CD14-positive monocyte (primary cell): Measurements from ENCODE around the gene GNAI1. TPM values are rescaled to one million over a fixed set of nuclear protein-coding genes. Genes with fewer than 3 reads are reported as not detected.

ENCODE experiments used
- DNase-seq, 3 donors: peaks; one replicate each; pipeline ENCODE4 v3.0.0-alpha.2; 2011 to 2022
- H2AFZ ChIP-seq: 2 replicates; pipeline ENCODE4 v1.6.0; 2012; ENCODE audit warnings: mild to moderate bottlenecking, low read depth, low read length, inconsistent platforms; ENCODE audit not compliant: insufficient read depth, poor library complexity, severe bottlenecking
- H3K27ac ChIP-seq, 2 donors: 1 replicate in 1 of 2; 2 replicates in 1 of 2; pipeline ENCODE4 v1.5.1; 2012 to 2013; ENCODE audit warnings: low read length in 2 of 2, control low read depth in 1 of 2, inconsistent platforms in 1 of 2, low read depth in 1 of 2, mild to moderate bottlenecking in 1 of 2
- H3K27me3 ChIP-seq, 2 donors: one replicate each; pipeline versions ENCODE4 v1.6.0 to v1.6.1; 2011 to 2013; ENCODE audit warnings: low read length in 2 of 2; ENCODE audit not compliant: control insufficient read depth in 2 of 2, insufficient read depth in 2 of 2
- H3K36me3 ChIP-seq, 2 donors: replicated peaks in 1 of 2; 1 replicate in 1 of 2; 2 replicates in 1 of 2; pipeline versions ENCODE4 v1.5.1 to v1.6.1; 2012 to 2013; ENCODE audit warnings: low read length in 2 of 2, control low read depth in 1 of 2, inconsistent platforms in 1 of 2, mild to moderate bottlenecking in 1 of 2; ENCODE audit not compliant: insufficient read depth in 2 of 2, control insufficient read depth in 1 of 2
- H3K4me1 ChIP-seq, 2 donors: 1 replicate in 1 of 2; 2 replicates in 1 of 2; pipeline versions ENCODE4 v1.5.1 to v1.6.1; 2012 to 2013; ENCODE audit warnings: low read length in 2 of 2, control low read depth in 1 of 2, inconsistent platforms in 1 of 2, mild to moderate bottlenecking in 1 of 2, moderate library complexity in 1 of 2; ENCODE audit not compliant: insufficient read depth in 2 of 2, control insufficient read depth in 1 of 2
- H3K4me2 ChIP-seq: replicated peaks from 2 replicates; pipeline ENCODE3; 2012; ENCODE audit warnings: low read length, moderate library complexity, mild to moderate bottlenecking; ENCODE audit not compliant: poor library complexity, severe bottlenecking; ENCODE audit errors: extremely low read depth
- H3K4me3 ChIP-seq, 3 experiments: fragments of 200-600 bp in 1 of 3; sonication (generic) in 1 of 3; replicated peaks in 1 of 3; 1 replicate in 2 of 3; 2 replicates in 1 of 3; pipeline ENCODE4 v1.5.1; 2011 to 2013; ENCODE audit warnings: low read length in 3 of 3, mild to moderate bottlenecking in 3 of 3, control low read depth in 2 of 3, low read depth in 2 of 3, inconsistent platforms in 1 of 3, moderate library complexity in 1 of 3
- H3K79me2 ChIP-seq: 2 replicates; pipeline ENCODE4 v1.6.0; 2012; ENCODE audit warnings: mild to moderate bottlenecking, control low read depth, inconsistent platforms, low read length, moderate library complexity; ENCODE audit not compliant: insufficient read depth
- H3K9ac ChIP-seq: 2 replicates; pipeline ENCODE4 v1.6.0; 2017; ENCODE audit warnings: low read length, mild to moderate bottlenecking; ENCODE audit not compliant: insufficient read depth, poor library complexity, severe bottlenecking
- H3K9me3 ChIP-seq, 2 donors: replicated peaks in 1 of 2; 1 replicate in 1 of 2; 2 replicates in 1 of 2; pipeline versions ENCODE4 v1.5.1 to v1.6.1; 2012 to 2013; ENCODE audit warnings: low read length in 2 of 2, control low read depth in 1 of 2; ENCODE audit not compliant: control insufficient read depth in 1 of 2, insufficient read depth in 1 of 2
- H4K20me1 ChIP-seq: 2 replicates; pipeline ENCODE4 v1.6.0; 2012; ENCODE audit warnings: mild to moderate bottlenecking, low read length, control low read depth, moderate library complexity; ENCODE audit not compliant: insufficient read depth
- H3K27ac Mint-ChIP-seq, 7 donors: one replicate each; pipeline ENCODE4 v1.8.0; 2020; ENCODE audit warnings: mild to moderate bottlenecking in 7 of 7, mixed read lengths in 7 of 7, moderate library complexity in 6 of 7, inconsistent platforms in 2 of 7
- H3K27me3 Mint-ChIP-seq, 3 donors: one replicate each; pipeline ENCODE4 v1.8.0; 2021 to 2022; ENCODE audit warnings: low read depth in 3 of 3, mild to moderate bottlenecking in 3 of 3, mixed read lengths in 3 of 3, moderate library complexity in 3 of 3, inconsistent platforms in 1 of 3
- H3K36me3 Mint-ChIP-seq, 2 donors: one replicate each; pipeline ENCODE4 v1.8.0; 2020; ENCODE audit warnings: mixed read lengths in 2 of 2, inconsistent platforms in 1 of 2, mild to moderate bottlenecking in 1 of 2
- H3K4me1 Mint-ChIP-seq: one replicate; pipeline ENCODE4 v1.8.0; 2020; ENCODE audit warnings: mild to moderate bottlenecking, mixed read lengths
- H3K4me3 Mint-ChIP-seq, 2 donors: one replicate each; pipeline ENCODE4 v1.8.0; 2020; ENCODE audit warnings: mild to moderate bottlenecking in 2 of 2, mixed read lengths in 2 of 2, moderate library complexity in 1 of 2
- H3K9me3 Mint-ChIP-seq, 7 donors: one replicate each; pipeline ENCODE4 v1.8.0; 2020 to 2022; ENCODE audit warnings: mixed read lengths in 7 of 7, mild to moderate bottlenecking in 6 of 7, moderate library complexity in 6 of 7, inconsistent platforms in 2 of 7
- WGBS: methylation state at CpG from one replicate; pipeline ENCODE4 v1.1.5; 2013; ENCODE audit warnings: missing lambda C conversion rate; ENCODE audit not compliant: insufficient coverage; 5-methylcytosine and 5-hydroxymethylcytosine counted together
- intact Hi-C, 2 donors: fragments of 100-400 bp; cut with micrococcal nuclease; formaldehyde crosslinking; loops; one replicate each; pipeline versions ENCODE4 v1.15.0 to v1.15.1; 2023
- polyA plus RNA-seq, 3 donors: library from polyadenylated mRNA; depleted of rRNA in 1 of 3; unstranded in 2 of 3; stranded (reverse) in 1 of 3; fragments of 300-500 nt in 2 of 3; fragments of >200 nt in 1 of 3; fragmentation: Illumina TruSeq in 2 of 3; gene quantifications; 1 replicate in 2 of 3; 2 replicates in 1 of 3; pipeline ENCODE4 v1.2.3, GENCODE V29; 2012 to 2021
- TF ChIP-seq, protein P1 (sequence below): fragments of 200-600 bp; IDR thresholded peaks from one replicate; pipeline ENCODE4 v1.8.0; 2022; ENCODE audit warnings: antibody characterized with exemption, mild to moderate bottlenecking

The GNAI1 gene
- polyA plus RNA-seq, 3 donors, result 0.72 to 1.0 (median 0.79) TPM

DNA sequence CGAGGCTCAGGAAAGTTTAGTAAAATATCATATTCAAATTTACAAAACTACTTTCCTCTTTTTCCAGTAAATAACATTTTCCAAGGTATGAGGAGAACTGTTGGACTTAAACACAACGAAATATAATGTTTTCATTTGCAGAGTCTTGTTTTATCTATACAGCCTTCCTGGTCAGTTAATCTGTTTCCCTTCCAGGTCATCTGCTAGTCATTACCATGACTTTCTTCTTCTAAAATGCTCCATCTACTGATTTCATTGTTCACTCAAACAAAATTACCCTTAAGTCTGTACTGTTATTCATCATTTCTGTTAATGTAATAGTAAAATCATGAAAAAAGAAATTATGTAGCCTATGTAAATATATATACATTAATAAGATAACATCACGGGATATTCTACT, 69.8 kb downstream of the GNAI1 start:
- TF ChIP-seq, protein P1, sequence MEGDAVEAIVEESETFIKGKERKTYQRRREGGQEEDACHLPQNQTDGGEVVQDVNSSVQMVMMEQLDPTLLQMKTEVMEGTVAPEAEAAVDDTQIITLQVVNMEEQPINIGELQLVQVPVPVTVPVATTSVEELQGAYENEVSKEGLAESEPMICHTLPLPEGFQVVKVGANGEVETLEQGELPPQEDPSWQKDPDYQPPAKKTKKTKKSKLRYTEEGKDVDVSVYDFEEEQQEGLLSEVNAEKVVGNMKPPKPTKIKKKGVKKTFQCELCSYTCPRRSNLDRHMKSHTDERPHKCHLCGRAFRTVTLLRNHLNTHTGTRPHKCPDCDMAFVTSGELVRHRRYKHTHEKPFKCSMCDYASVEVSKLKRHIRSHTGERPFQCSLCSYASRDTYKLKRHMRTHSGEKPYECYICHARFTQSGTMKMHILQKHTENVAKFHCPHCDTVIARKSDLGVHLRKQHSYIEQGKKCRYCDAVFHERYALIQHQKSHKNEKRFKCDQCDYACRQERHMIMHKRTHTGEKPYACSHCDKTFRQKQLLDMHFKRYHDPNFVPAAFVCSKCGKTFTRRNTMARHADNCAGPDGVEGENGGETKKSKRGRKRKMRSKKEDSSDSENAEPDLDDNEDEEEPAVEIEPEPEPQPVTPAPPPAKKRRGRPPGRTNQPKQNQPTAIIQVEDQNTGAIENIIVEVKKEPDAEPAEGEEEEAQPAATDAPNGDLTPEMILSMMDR, result no peak
- Histone ChIP-seq H3K27ac (no peak overlapping the region), H3K4me1 (no peaks in the 10 kb centered on the region), H3K9me3 (no peaks in the 10 kb centered on the region), H2AFZ (no peak overlapping the region), H3K4me3 (no peak overlapping the region), H3K4me2 (no peak overlapping the region), H3K36me3 (no peaks in the 10 kb centered on the region), H4K20me1 (no peaks in the 10 kb centered on the region), H3K27me3 (no peaks in the 10 kb centered on the region), H3K9ac (no peak overlapping the region), H3K79me2 (no peaks in the 10 kb centered on the region)
- WGBS, result 100% methylated on average over 1 of the region's 3 CpGs
- Mint-ChIP-seq H3K9me3 (peaks cover 0 to 2% (median 0%) of the 10 kb centered on the region in 7 donors), H3K4me1 (peaks cover 9% of the 10 kb centered on the region), H3K36me3 (peaks cover 0 to 6% of the 10 kb centered on the region in 2 donors), H3K4me3 (no peak overlapping the region), H3K27ac (no peak overlapping the region), H3K27me3 (no peaks in the 10 kb centered on the region)
- intact Hi-C loops, result no loop called here
- DNase-seq, result no peak

DNA sequence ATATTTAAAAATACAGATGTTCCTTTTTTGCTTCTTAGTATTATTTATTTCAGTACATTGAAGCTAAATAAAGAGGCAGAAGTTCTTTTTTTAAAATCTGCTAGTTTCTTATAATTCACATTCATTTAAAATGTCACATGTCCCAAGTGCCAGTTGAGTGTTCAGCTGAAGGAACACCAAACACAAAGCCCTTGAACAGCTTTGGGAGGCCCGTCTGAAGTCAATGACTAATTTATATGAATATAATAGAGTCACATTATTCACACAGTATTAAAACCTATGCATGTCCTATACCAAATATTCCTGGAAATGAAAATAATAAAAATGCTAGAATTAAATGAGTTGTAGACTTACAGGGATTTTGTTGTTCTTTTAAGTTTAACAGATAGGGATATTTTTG, 70.3 kb downstream of the GNAI1 start:
- no peaks in the 10 kb centered on the region for H4K20me1 ChIP-seq
- H3K27ac Mint-ChIP-seq, result no peak overlapping the region
- WGBS, result no CpG with 5 or more reads among the region's 1 CpG
- H3K9ac ChIP-seq, result no peak overlapping the region
- no peak for DNase-seq
- H3K4me2 ChIP-seq, result no peak overlapping the region
- peaks cover 0 to 1% (median 0%) of the 10 kb centered on the region in 7 donors for H3K9me3 Mint-ChIP-seq
- H3K9me3 ChIP-seq, result no peaks in the 10 kb centered on the region
- H2AFZ ChIP-seq, result no peak overlapping the region
- H3K27me3 ChIP-seq, result no peaks in the 10 kb centered on the region
- no peak overlapping the region for H3K27ac ChIP-seq
- intact Hi-C loops, result no loop called here
- peaks cover 0 to 6% of the 10 kb centered on the region in 2 donors for H3K36me3 Mint-ChIP-seq
- H3K4me1 Mint-ChIP-seq, result peaks cover 9% of the 10 kb centered on the region
- H3K79me2 ChIP-seq, result no peaks in the 10 kb centered on the region
- H3K4me3 ChIP-seq, result no peak overlapping the region
- H3K4me1 ChIP-seq, result no peaks in the 10 kb centered on the region
- H3K36me3 ChIP-seq, result no peaks in the 10 kb centered on the region
- TF ChIP-seq, protein P1, result no peak
- H3K27me3 Mint-ChIP-seq, result no peaks in the 10 kb centered on the region
- no peak overlapping the region for H3K4me3 Mint-ChIP-seq
